GM23248 (cell line): Measurements from ENCODE around the gene MAML2. TPM values are rescaled to one million over a fixed set of nuclear protein-coding genes. Genes with fewer than 3 reads are reported as not detected.

Experiments
- DNase-seq: peaks from one replicate; pipeline ENCODE4 v3.0.0-alpha.2; 2015
- H2AFZ ChIP-seq: fragments of 200-600 bp; sonication (generic); 2 replicates; pipeline ENCODE4 v1.6.1; 2016; ENCODE audit warnings: antibody characterized with exemption
- H3F3A ChIP-seq: fragments of 200-600 bp; sonication (generic); 2 replicates; pipeline ENCODE4 v1.6.1; 2016; ENCODE audit warnings: mild to moderate bottlenecking, antibody characterized with exemption, mixed run types; ENCODE audit not compliant: insufficient read depth
- H3K27ac ChIP-seq: fragments of 200-600 bp; sonication (generic); 2 replicates; pipeline ENCODE4 v1.5.1; 2016; ENCODE audit warnings: mild to moderate bottlenecking
- H3K27me3 ChIP-seq: fragments of 200-600 bp; sonication (generic); replicated peaks from 2 replicates; pipeline ENCODE4 v1.6.1; 2016; ENCODE audit warnings: mild to moderate bottlenecking; ENCODE audit not compliant: insufficient read depth
- H3K36me3 ChIP-seq: fragments of 200-600 bp; sonication (generic); 2 replicates; pipeline ENCODE4 v1.6.1; 2016; ENCODE audit warnings: low read depth, mild to moderate bottlenecking
- H3K4me1 ChIP-seq: fragments of 200-600 bp; sonication (generic); 2 replicates; pipeline ENCODE4 v1.6.1; 2016; ENCODE audit warnings: mild to moderate bottlenecking; ENCODE audit not compliant: insufficient read depth
- H3K4me2 ChIP-seq: fragments of 200-600 bp; sonication (generic); one replicate; pipeline ENCODE4 v1.6.1; 2016; ENCODE audit warnings: mild to moderate bottlenecking; ENCODE audit not compliant: unreplicated experiment
- H3K4me3 ChIP-seq: fragments of 200-600 bp; sonication (generic); 2 replicates; pipeline ENCODE4 v1.5.1; 2016; ENCODE audit warnings: mild to moderate bottlenecking
- H3K79me2 ChIP-seq: fragments of 200-600 bp; sonication (generic); 2 replicates; pipeline ENCODE4 v1.6.1; 2016; ENCODE audit warnings: mild to moderate bottlenecking; ENCODE audit not compliant: insufficient read depth
- H3K9ac ChIP-seq: fragments of 200-600 bp; sonication (generic); 2 replicates; pipeline ENCODE4 v1.6.1; 2016; ENCODE audit warnings: mild to moderate bottlenecking
- H3K9me2 ChIP-seq: fragments of 200-600 bp; sonication (generic); 2 replicates; pipeline ENCODE4 v1.6.1; 2016; ENCODE audit warnings: mixed run types, mild to moderate bottlenecking, moderate library complexity; ENCODE audit not compliant: insufficient read depth
- H3K9me3 ChIP-seq: fragments of 200-600 bp; sonication (generic); one replicate; pipeline ENCODE4 v1.6.1; 2017; ENCODE audit warnings: low read depth
- H4K20me1 ChIP-seq: fragments of 200-600 bp; sonication (generic); 2 replicates; pipeline ENCODE4 v1.6.0; 2016; ENCODE audit not compliant: insufficient read depth
- EZH2 ChIP-seq: fragments of 200-600 bp; sonication (generic); IDR thresholded peaks from 2 replicates; pipeline ENCODE4 v1.6.1; 2018; ENCODE audit warnings: antibody characterized with exemption, mild to moderate bottlenecking; ENCODE audit not compliant: insufficient read depth, poor library complexity, severe bottlenecking
- EZH2phosphoT487 ChIP-seq: fragments of 200-600 bp; sonication (generic); IDR thresholded peaks from 2 replicates; pipeline ENCODE4 v1.6.1; 2018; ENCODE audit warnings: antibody characterized with exemption, moderate library complexity, mild to moderate bottlenecking, low read depth; ENCODE audit not compliant: insufficient read depth
- WGBS, 2 experiments: methylation state at CpG; one replicate each; pipeline ENCODE4 v1.1.6; 2015 to 2017; ENCODE audit warnings: low lambda C conversion rate in 2 of 2, low coverage in 1 of 2; ENCODE audit errors: missing lambda C conversion rate in 2 of 2; 5-methylcytosine and 5-hydroxymethylcytosine counted together
- in situ Hi-C: fragments of 300-500 bp; cut with MboI; formaldehyde crosslinking; loops from 2 replicates; pipeline ENCODE4 v1.15.0; 2020
- polyA plus RNA-seq: library from polyadenylated mRNA; unstranded; fragments of >200 nt; fragmentation: Nextera tagmentation; extraction: Ambion mirVana; gene quantifications from 2 replicates; pipeline ENCODE4 v1.2.1, GENCODE V29; 2016
- total RNA-seq: library from RNA; depleted of rRNA; stranded (reverse); fragments of >200 nt; shearing (Covaris generic); gene quantifications from 2 replicates; pipeline ENCODE4 v1.2.3, GENCODE V29; 2014

MAML2 gene
- total and polyA plus RNA-seq, 2 experiments from 2014 or later: 7.4 to 23.7 TPM

GRCh38 chr11:96119211-96119610, 223.8 kb downstream of the MAML2 start:
- TF ChIP-seq EZH2 (no peak), EZH2phosphoT487 (no peak)
- no peaks in the 10 kb centered on the region for H3K9me2 ChIP-seq
- peaks cover 97% of the 10 kb centered on the region for H3K79me2 ChIP-seq
- H3K27ac ChIP-seq: no peak overlapping the region
- in situ Hi-C loops: no loop called here
- no peak for DNase-seq
- 85 to 86% methylated on average over 3 of the region's 3 CpGs for WGBS, 2 experiments
- H3K9me3 ChIP-seq: no peaks in the 10 kb centered on the region
- H3K4me3 ChIP-seq: no peak overlapping the region
- H3K27me3 ChIP-seq: no peaks in the 10 kb centered on the region
- peaks cover 3% of the 10 kb centered on the region; the same call in 1 of the 2 replicates for H3K4me1 ChIP-seq
- no peaks in the 10 kb centered on the region for H4K20me1 ChIP-seq
- H3K36me3 ChIP-seq: no peaks in the 10 kb centered on the region
- H3F3A ChIP-seq: peaks cover 11% of the 10 kb centered on the region; the same call in 1 of the 2 replicates
- no peak overlapping the region for H3K4me2 ChIP-seq
- no peak overlapping the region for H2AFZ ChIP-seq
- H3K9ac ChIP-seq: no peak overlapping the region

DNA sequence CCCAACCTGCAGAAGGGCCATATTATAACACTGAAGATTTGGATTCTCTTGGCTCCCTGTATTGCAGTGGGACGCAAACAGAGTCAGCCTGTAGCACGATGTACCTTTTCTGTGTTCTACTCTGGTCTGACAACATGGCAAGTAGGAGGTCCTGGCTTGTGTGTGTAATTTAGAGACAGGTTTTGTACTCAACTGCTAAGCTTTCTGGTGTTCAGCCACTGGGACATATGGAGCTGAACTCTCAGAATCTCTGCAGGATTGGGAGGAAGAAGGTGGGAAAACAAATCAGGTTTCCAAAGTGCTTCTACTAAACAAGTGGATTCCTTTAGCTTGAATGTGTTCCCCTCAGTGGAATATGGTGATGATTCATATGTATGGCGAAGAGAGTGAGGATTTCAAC, 226.6 kb downstream of the MAML2 start:
- in situ Hi-C loops: no loop called here
- Histone ChIP-seq H3K4me3 (no peak overlapping the region), H3F3A (peaks cover 36% of the 10 kb centered on the region), H3K36me3 (no peaks in the 10 kb centered on the region), H3K27ac (no peak overlapping the region), H4K20me1 (no peaks in the 10 kb centered on the region), H2AFZ (no peak overlapping the region), H3K4me1 (peaks cover 30% of the 10 kb centered on the region), H3K4me2 (no peak overlapping the region), H3K79me2 (peaks cover 89% of the 10 kb centered on the region), H3K9me3 (no peaks in the 10 kb centered on the region), H3K9me2 (no peaks in the 10 kb centered on the region), H3K27me3 (no peaks in the 10 kb centered on the region), H3K9ac (no peak overlapping the region)
- 92 to 93% methylated on average over 3 of the region's 3 CpGs for WGBS, 2 experiments
- TF ChIP-seq EZH2 (no peak), EZH2phosphoT487 (no peak)
- DNase-seq: no peak

DNA sequence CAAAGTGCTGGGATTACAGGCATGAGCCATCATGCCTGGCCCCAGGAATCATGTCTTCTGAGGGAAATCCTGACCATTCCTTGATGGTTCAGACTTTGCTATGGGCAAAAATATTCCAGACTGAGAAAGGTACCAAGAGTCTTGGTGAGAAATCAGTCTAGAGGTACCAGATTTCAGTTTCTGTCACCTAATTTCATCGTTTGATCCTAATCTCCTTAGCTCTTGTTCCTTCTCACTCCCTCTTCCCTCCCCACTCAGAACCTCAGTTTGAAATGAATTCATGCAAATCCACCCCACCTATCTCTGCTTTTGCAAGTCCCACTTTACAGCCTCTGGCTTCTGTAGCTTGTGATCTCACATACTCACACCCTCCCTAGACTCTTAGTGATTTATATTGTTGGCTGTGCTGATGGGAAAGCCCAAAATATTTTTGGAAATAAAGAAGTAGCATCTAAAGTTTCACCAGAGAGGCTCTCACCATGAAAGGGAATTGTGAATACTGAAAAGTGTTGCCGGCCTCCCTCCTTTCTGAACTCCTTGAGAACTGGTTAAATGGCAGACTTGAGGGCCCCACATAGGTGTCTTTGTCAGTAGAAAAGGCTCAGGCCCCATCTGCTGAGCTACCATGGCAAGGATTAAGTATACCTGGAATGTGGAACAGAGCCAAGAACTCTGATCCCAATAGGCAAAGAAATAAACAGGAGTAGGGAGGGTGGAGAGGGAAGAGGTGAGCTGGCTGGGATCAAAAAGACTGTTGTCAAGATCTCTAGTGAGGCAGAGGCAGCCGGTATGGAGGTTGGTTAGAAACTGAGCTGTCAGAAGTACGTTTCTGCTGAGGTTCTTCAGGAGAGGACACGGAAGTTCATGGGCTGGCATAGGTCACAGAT, 228.6 kb downstream of the MAML2 start:
- 62% methylated on average over 5 of the region's 5 CpGs for WGBS, 2 experiments
- Histone ChIP-seq H3K27ac (peak overlapping the region; percentile 79), H3K9ac (0 out of 2 replicates have a peak overlapping the region, but pooled peaks have one; percentile 67), H3K9me2 (no peaks in the 10 kb centered on the region), H2AFZ (no peak overlapping the region), H3K79me2 (peaks cover 89% of the 10 kb centered on the region), H3K4me1 (peaks cover 37% of the 10 kb centered on the region), H3K9me3 (no peaks in the 10 kb centered on the region), H3K4me3 (no peak overlapping the region), H3F3A (peaks cover 52% of the 10 kb centered on the region), H3K27me3 (no peaks in the 10 kb centered on the region), H4K20me1 (no peaks in the 10 kb centered on the region), H3K4me2 (no peak overlapping the region), H3K36me3 (no peaks in the 10 kb centered on the region)
- in situ Hi-C loops: no loop called here
- TF ChIP-seq EZH2: no peak
- TF ChIP-seq EZH2phosphoT487: no peak
- DNase-seq: no peak

GRCh38 chr11:96113193-96113681, 229.8 kb downstream of the MAML2 start:
- Histone ChIP-seq H3K4me1 (peaks cover 45% of the 10 kb centered on the region), H3K4me2 (peak overlapping the region; percentile 79), H3K27me3 (no peaks in the 10 kb centered on the region), H4K20me1 (no peaks in the 10 kb centered on the region), H3K9ac (peak overlapping the region; percentile 67), H3K4me3 (peak overlapping the region; percentile 26), H3K9me2 (no peaks in the 10 kb centered on the region), H3K79me2 (peaks cover 89% of the 10 kb centered on the region), H3K9me3 (no peaks in the 10 kb centered on the region), H2AFZ (peak overlapping the region; percentile 47; the same call in 1 of the 2 replicates), H3K36me3 (no peaks in the 10 kb centered on the region), H3K27ac (peak overlapping the region; percentile 79), H3F3A (peaks cover 61% of the 10 kb centered on the region)
- TF ChIP-seq EZH2phosphoT487 (no peak), EZH2 (no peak)
- in situ Hi-C loops: no loop called here
- WGBS, 2 experiments: 5 to 8% methylated on average over 4 of the region's 4 CpGs
- DNase-seq: peak; percentile 84
